B cell (primary cell): ENCODE results near the gene PLGRKT. TPM values are rescaled to one million over a fixed set of nuclear protein-coding genes. Genes with fewer than 3 reads are reported as not detected.

ENCODE experiments used
- ATAC-seq: fragments of 200-7000 bp; cut with Tn5 transposase; one replicate; pipeline ENCODE4 v1.10.0; 2021; ENCODE audit warnings: low read depth, mild to moderate bottlenecking, moderate number of reproducible peaks, moderate library complexity
- CTCF ChIA-PET: fragments of 350-600 bp; sonication (Branson Sonifier 250); formaldehyde crosslinking; loops from one replicate; lab custom pipeline; 2021; ENCODE audit warnings: antibody characterized with exemption, inconsistent platforms; lab: Charles Lee
- POLR2A ChIA-PET: fragments of 350-600 bp; sonication (Branson Sonifier 250); formaldehyde crosslinking; loops from one replicate; lab custom pipeline; 2021; ENCODE audit warnings: antibody characterized with exemption; lab: Charles Lee
- DNase-seq: peaks from one replicate; pipeline ENCODE4 v3.0.0; 2013
- H2AFZ ChIP-seq: 2 replicates; pipeline ENCODE4 v1.6.1; 2012; ENCODE audit warnings: mild to moderate bottlenecking, low read depth, low read length; ENCODE audit not compliant: insufficient read depth, poor library complexity, severe bottlenecking
- H3K27ac ChIP-seq, 2 donors: 1 replicate in 1 of 2; 2 replicates in 1 of 2; pipeline ENCODE4 v1.5.1; 2012 to 2013; ENCODE audit warnings: low read length in 2 of 2, mild to moderate bottlenecking in 2 of 2, moderate library complexity in 1 of 2
- H3K27me3 ChIP-seq, 4 experiments: fragments of 200-600 bp in 1 of 4; sonication (generic) in 1 of 4; replicated peaks in 1 of 4; 1 replicate in 2 of 4; 2 replicates in 2 of 4; pipeline versions ENCODE4 v1.6.1 to v1.7.0; 2013 to 2016; ENCODE audit warnings: low read length in 3 of 4, mild to moderate bottlenecking in 2 of 4, mixed read lengths in 1 of 4, moderate library complexity in 1 of 4; ENCODE audit not compliant: insufficient read depth in 4 of 4, control insufficient read depth in 3 of 4; ENCODE audit errors: control extremely low read depth in 1 of 4
- H3K36me3 ChIP-seq, 2 experiments: replicated peaks in 1 of 2; 1 replicate in 1 of 2; 2 replicates in 1 of 2; pipeline versions ENCODE4 v1.6.1 to v1.7.1; 2013; ENCODE audit warnings: low read length in 1 of 2; ENCODE audit not compliant: insufficient read depth in 2 of 2, control insufficient read depth in 1 of 2; ENCODE audit errors: control extremely low read depth in 1 of 2, extremely low read depth in 1 of 2
- H3K4me1 ChIP-seq, 2 donors: fragments of 200-600 bp in 1 of 2; sonication (generic) in 1 of 2; 1 replicate in 1 of 2; 2 replicates in 1 of 2; pipeline versions ENCODE4 v1.5.1 to v1.6.1; 2013 to 2017; ENCODE audit warnings: low read length in 2 of 2; ENCODE audit not compliant: control insufficient read depth in 2 of 2, insufficient read depth in 2 of 2
- H3K4me2 ChIP-seq: replicated peaks from 2 replicates; pipeline ENCODE3; 2012; ENCODE audit warnings: mild to moderate bottlenecking, low read depth, low read length; ENCODE audit not compliant: poor library complexity, severe bottlenecking
- H3K4me3 ChIP-seq, 5 experiments: fragments of 200-600 bp in 1 of 5; sonication (generic) in 1 of 5; 1 replicate in 3 of 5; 2 replicates in 2 of 5; pipeline versions ENCODE4 v1.5.1 to v1.7.0; 2011 to 2016; ENCODE audit warnings: low read length in 4 of 5, mild to moderate bottlenecking in 4 of 5, low read depth in 2 of 5, control low read depth in 1 of 5, moderate library complexity in 1 of 5; ENCODE audit not compliant: insufficient read depth in 1 of 5; ENCODE audit errors: control extremely low read depth in 1 of 5, extremely low read depth in 1 of 5
- H3K79me2 ChIP-seq: fragments of 200-600 bp; sonication (generic); one replicate; pipeline ENCODE4 v1.6.0; 2016; ENCODE audit warnings: low read length; ENCODE audit not compliant: control insufficient read depth, insufficient read depth
- H3K9ac ChIP-seq: fragments of 200-600 bp; sonication (generic); 2 replicates; pipeline ENCODE4 v1.6.1; 2017; ENCODE audit warnings: mild to moderate bottlenecking, low read length, moderate library complexity
- H3K9me3 ChIP-seq, 3 donors: one replicate each; pipeline versions ENCODE4 v1.6.1 to v1.7.1; 2013; ENCODE audit warnings: low read length in 2 of 3; ENCODE audit not compliant: control insufficient read depth in 2 of 3, insufficient read depth in 1 of 3; ENCODE audit errors: control extremely low read depth in 1 of 3
- H4K20me1 ChIP-seq: 2 replicates; pipeline ENCODE4 v1.6.0; 2012; ENCODE audit warnings: mild to moderate bottlenecking, low read length; ENCODE audit not compliant: insufficient read depth, control insufficient read depth, poor library complexity, severe bottlenecking
- H3K27ac Mint-ChIP-seq: one replicate; pipeline ENCODE4 v1.8.0; 2021; ENCODE audit warnings: mixed read lengths
- H3K27me3 Mint-ChIP-seq: one replicate; pipeline ENCODE4 v1.8.0; 2021; ENCODE audit warnings: mixed read lengths
- H3K4me1 Mint-ChIP-seq: one replicate; pipeline ENCODE4 v1.8.0; 2021; ENCODE audit warnings: mixed read lengths
- H3K4me3 Mint-ChIP-seq: one replicate; pipeline ENCODE4 v1.8.0; 2021; ENCODE audit warnings: mixed read lengths
- H3K9me3 Mint-ChIP-seq: one replicate; pipeline ENCODE4 v1.8.0; 2022; ENCODE audit warnings: mixed read lengths; ENCODE audit not compliant: insufficient read depth
- CTCF ChIP-seq: fragments of 200-600 bp; IDR thresholded peaks from one replicate; pipeline ENCODE4 v1.8.0; 2022; ENCODE audit warnings: antibody characterized with exemption, mild to moderate bottlenecking
- EZH2 ChIP-seq: IDR thresholded peaks from 2 replicates; pipeline ENCODE4 v1.6.1; 2012; ENCODE audit warnings: borderline replicate concordance, low read depth, mild to moderate bottlenecking, moderate library complexity, low read length; ENCODE audit not compliant: insufficient read depth, poor library complexity, severe bottlenecking
- WGBS: methylation state at CpG from one replicate; pipeline ENCODE4 v1.1.5; 2013; ENCODE audit warnings: missing lambda C conversion rate; ENCODE audit not compliant: insufficient coverage; 5-methylcytosine and 5-hydroxymethylcytosine counted together
- intact Hi-C: fragments of 100-400 bp; cut with micrococcal nuclease; formaldehyde crosslinking; loops from one replicate; pipeline ENCODE4 v1.10.0; 2022
- polyA plus RNA-seq: library from polyadenylated mRNA; depleted of rRNA; stranded (reverse); fragments of >200 nt; gene quantifications from 2 replicates; pipeline ENCODE4 v1.2.3, GENCODE V29; 2012
- total RNA-seq, 2 donors: library from RNA; stranded (reverse); fragments of 120-200 nt in 1 of 2; gene quantifications; 1 replicate in 1 of 2; 2 replicates in 1 of 2; pipeline versions ENCODE4 v1.2.3 to v1.2.4, GENCODE V29; 2013 to 2022

PLGRKT gene
- total and polyA plus RNA-seq, 2 donors (not counting 1 experiment from before 2014, with no cell fraction given) = 8.4 to 11.0 TPM

GRCh38 chr9:5384436-5384835 lies 53.3 kb downstream of the PLGRKT start:
- no peak for DNase-seq
- intact Hi-C loops = no loop called here
- POLR2A ChIA-PET = no interaction called here
- Histone ChIP-seq H3K4me2 (no peak overlapping the region), H3K4me1 (peaks cover 5 to 13% of the 10 kb centered on the region in 2 donors), H3K9ac (no peak overlapping the region), H3K36me3 (peaks cover 0 to 2% of the 10 kb centered on the region in 2 experiments), H3K79me2 (no peaks in the 10 kb centered on the region), H3K27ac (no peak overlapping the region), H2AFZ (no peak overlapping the region), H3K27me3 (no peaks in the 10 kb centered on the region), H3K9me3 (peaks cover 0 to 3% (median 0%) of the 10 kb centered on the region in 3 donors), H4K20me1 (no peaks in the 10 kb centered on the region), H3K4me3 (no peak overlapping the region)
- TF ChIP-seq EZH2 (no peak), CTCF (no peak)
- H3K27ac Mint-ChIP-seq = no peak overlapping the region
- CTCF ChIA-PET = no interaction called here
- no peaks in the 10 kb centered on the region for H3K27me3 Mint-ChIP-seq
- no peak overlapping the region for H3K4me3 Mint-ChIP-seq
- ATAC-seq = no peak
- H3K9me3 Mint-ChIP-seq = no peaks in the 10 kb centered on the region
- H3K4me1 Mint-ChIP-seq = peaks cover 15% of the 10 kb centered on the region

- H3K4me2 ChIP-seq = no peak overlapping the region
- CTCF ChIA-PET = no interaction called here
- DNase-seq = no peak
Measured at GRCh38 chr9:5382479-5382878, 55.2 kb downstream of the PLGRKT start.

More at GRCh38 chr9:5382479-5382878, 55.2 kb downstream of the PLGRKT start:
- Histone ChIP-seq H2AFZ (no peak overlapping the region), H3K79me2 (no peaks in the 10 kb centered on the region), H3K4me3 (no peak overlapping the region), H4K20me1 (no peaks in the 10 kb centered on the region), H3K27me3 (no peaks in the 10 kb centered on the region), H3K27ac (no peak overlapping the region), H3K9me3 (peaks cover 0 to 3% (median 0%) of the 10 kb centered on the region in 3 donors), H3K4me1 (peaks cover 5 to 13% of the 10 kb centered on the region in 2 donors), H3K36me3 (peaks cover 0 to 2% of the 10 kb centered on the region in 2 experiments), H3K9ac (no peak overlapping the region)
- Mint-ChIP-seq H3K27ac (peak overlapping the region; percentile 46), H3K4me1 (peaks cover 15% of the 10 kb centered on the region), H3K9me3 (no peaks in the 10 kb centered on the region), H3K4me3 (no peak overlapping the region), H3K27me3 (no peaks in the 10 kb centered on the region)
- 32% methylated on average over 3 of the region's 3 CpGs for WGBS
- intact Hi-C loops = no loop called here
- TF ChIP-seq EZH2 (no peak), CTCF (no peak)
- POLR2A ChIA-PET = no interaction called here
- peak; percentile 24 for ATAC-seq
